Mucosa of descending colon (tissue), 3 donors: ENCODE data around the gene CELF4. TPM values are rescaled to one million over a fixed set of nuclear protein-coding genes. Genes with fewer than 3 reads are reported as not detected.

Experiments used
- ATAC-seq: fragments of 200-7000 bp; cut with Tn5 transposase; one replicate; pipeline ENCODE4 v1.9.1; 2020; ENCODE audit warnings: mild to moderate bottlenecking, moderate library complexity
- DNase-seq, 3 donors: peaks; one replicate each; pipeline ENCODE4 v3.0.0-alpha.2; 2020
- H3K36me3 ChIP-seq: fragments of 200-600 bp; one replicate; pipeline ENCODE4 v1.8.0; 2021; ENCODE audit warnings: low read depth, mild to moderate bottlenecking
- H3K4me1 ChIP-seq: fragments of 200-600 bp; one replicate; pipeline ENCODE4 v1.8.0; 2021; ENCODE audit warnings: low read depth, mild to moderate bottlenecking
- H3K4me3 ChIP-seq: fragments of 200-600 bp; one replicate; pipeline ENCODE4 v1.8.0; 2021; ENCODE audit warnings: mild to moderate bottlenecking
- H3K9me3 ChIP-seq: fragments of 200-600 bp; one replicate; pipeline ENCODE4 v1.8.0; 2021; ENCODE audit warnings: mild to moderate bottlenecking
- intact Hi-C, 2 donors: fragments of 100-400 bp; cut with DNase I in 1 of 2; cut with micrococcal nuclease in 1 of 2; formaldehyde crosslinking; loops; one replicate each; pipeline versions ENCODE4 v1.11.0 to v1.11.1; 2022; cut with DNase I, micrococcal nuclease
- total RNA-seq, 3 donors: library from RNA; stranded (reverse); fragmentation: NEBNext Ultra II Directional in 2 of 3; extraction: Animal tissue kit (Norgen Biotek cat#: 25700) in 2 of 3; gene quantifications; one replicate each; pipeline versions ENCODE4 v1.2.1 to v1.2.4, GENCODE V29; 2021 to 2023
- TF ChIP-seq, protein P1 (sequence below): fragments of 200-600 bp; IDR thresholded peaks from one replicate; pipeline ENCODE4 v1.8.0; 2022; ENCODE audit warnings: antibody characterized with exemption, mild to moderate bottlenecking
- donor health status: DM: no; HTN: no; CAD: no; lungs with moderate emphysema.
- donor health status: DM: no; HTN: no; CAD: no.
- donor health status: DM: no; HTN: yes; CAD: no.

CELF4 gene
- total RNA-seq, 3 donors from 2014 or later = 0.32 to 4.4 (median 0.72) TPM

DNA sequence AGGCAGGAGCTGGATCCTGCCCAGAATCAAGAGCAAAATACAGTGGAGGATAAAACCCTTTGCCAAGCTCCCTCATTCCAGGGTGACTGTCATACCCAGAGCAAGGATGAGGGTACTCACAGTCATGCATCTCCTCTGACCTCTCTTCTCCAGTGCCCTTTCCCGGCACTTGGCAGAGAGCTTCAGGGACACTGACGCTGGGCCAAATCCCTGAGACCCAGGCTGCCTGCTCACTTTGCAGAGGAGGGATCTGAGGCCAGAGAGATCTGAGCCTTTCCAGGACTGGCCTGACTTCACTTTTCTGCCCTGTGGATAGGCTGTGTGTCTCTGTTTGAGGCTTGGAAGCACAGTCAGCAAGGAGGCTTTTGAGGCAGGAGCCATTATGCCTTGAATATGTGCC is 330.0 kb downstream of the CELF4 start:
- DNase-seq = no peak

DNA sequence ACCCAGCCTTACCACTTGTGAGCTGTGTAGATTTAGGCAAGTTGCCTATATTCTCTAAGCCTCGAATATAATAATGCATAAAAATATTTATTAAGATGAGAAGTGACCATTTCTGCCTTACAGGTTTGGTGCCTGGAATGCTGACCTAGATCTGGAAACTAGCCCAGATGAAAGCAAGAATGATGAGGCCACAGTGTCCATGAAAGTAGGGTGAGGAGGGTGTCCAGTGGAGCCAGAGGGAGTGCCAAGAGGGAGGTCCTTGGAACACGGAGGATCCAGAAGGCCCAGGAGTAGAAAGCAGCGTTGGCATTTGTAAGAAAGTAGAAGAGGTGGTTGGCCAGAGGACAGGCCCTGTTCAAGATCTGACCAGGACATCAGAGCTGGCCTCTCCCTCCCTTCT is 334.3 kb downstream of the CELF4 start:
- no peak for ATAC-seq

More for the DNA sequence above, 330.0 kb downstream of the CELF4 start:
- no peaks in the 10 kb centered on the region for H3K4me1 ChIP-seq
- intact Hi-C loops = no loop called here
- H3K36me3 ChIP-seq = no peaks in the 10 kb centered on the region
- H3K4me3 ChIP-seq = no peak overlapping the region
- no peak for ATAC-seq
- TF ChIP-seq, protein P1, sequence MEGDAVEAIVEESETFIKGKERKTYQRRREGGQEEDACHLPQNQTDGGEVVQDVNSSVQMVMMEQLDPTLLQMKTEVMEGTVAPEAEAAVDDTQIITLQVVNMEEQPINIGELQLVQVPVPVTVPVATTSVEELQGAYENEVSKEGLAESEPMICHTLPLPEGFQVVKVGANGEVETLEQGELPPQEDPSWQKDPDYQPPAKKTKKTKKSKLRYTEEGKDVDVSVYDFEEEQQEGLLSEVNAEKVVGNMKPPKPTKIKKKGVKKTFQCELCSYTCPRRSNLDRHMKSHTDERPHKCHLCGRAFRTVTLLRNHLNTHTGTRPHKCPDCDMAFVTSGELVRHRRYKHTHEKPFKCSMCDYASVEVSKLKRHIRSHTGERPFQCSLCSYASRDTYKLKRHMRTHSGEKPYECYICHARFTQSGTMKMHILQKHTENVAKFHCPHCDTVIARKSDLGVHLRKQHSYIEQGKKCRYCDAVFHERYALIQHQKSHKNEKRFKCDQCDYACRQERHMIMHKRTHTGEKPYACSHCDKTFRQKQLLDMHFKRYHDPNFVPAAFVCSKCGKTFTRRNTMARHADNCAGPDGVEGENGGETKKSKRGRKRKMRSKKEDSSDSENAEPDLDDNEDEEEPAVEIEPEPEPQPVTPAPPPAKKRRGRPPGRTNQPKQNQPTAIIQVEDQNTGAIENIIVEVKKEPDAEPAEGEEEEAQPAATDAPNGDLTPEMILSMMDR = no peak
- no peaks in the 10 kb centered on the region for H3K9me3 ChIP-seq

DNA sequence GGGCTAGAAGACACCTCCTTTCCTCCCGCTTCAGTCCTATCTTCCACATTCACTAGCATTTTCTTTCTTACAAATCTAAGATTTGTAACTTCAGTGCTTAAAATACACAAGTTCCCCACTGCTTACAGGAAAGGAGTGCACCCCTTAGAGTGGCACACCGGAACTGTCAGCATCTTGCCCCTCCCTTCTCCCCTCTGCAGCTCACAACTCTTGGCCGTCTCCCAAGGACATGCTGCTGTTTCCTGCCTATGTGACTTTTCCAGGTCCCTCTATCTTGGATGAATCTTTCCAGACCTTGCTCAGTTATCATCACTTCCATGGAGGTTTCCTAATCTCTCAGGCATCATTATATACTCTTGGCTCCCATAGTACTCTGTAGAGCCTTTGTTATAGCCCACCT is 334.8 kb downstream of the CELF4 start:
- Histone ChIP-seq H3K4me1 (no peaks in the 10 kb centered on the region), H3K9me3 (no peaks in the 10 kb centered on the region), H3K36me3 (no peaks in the 10 kb centered on the region), H3K4me3 (no peak overlapping the region)
- no peak for ATAC-seq
- DNase-seq = no peak
- TF ChIP-seq, protein P1 = no peak
- intact Hi-C loops = no loop called here

More for the DNA sequence above, 334.3 kb downstream of the CELF4 start:
- TF ChIP-seq, protein P1 = no peak
- no peaks in the 10 kb centered on the region for H3K9me3 ChIP-seq
- no peaks in the 10 kb centered on the region for H3K36me3 ChIP-seq
- no peak overlapping the region for H3K4me3 ChIP-seq
- no peak for DNase-seq
- intact Hi-C loops = no loop called here
- no peaks in the 10 kb centered on the region for H3K4me1 ChIP-seq

DNA sequence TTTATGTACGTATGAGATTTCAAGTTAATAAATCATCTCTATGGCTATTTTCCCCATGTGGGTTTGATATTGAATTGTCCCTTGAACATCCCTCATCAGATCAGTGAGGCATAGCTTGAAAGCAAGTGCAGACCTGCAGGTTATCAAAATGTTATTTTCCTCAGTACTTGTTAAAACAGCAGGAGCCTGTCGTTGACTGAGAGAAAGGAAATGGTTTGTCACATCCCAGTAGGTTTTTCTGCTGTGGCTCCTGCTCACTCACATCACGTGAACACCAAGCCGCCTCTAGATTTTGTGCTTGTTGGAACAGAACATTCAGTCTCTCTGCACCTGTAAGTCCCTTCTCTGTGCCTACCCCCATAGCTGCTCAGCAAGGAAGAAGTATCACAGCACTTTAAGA is 340.3 kb downstream of the CELF4 start:
- H3K4me1 ChIP-seq = no peaks in the 10 kb centered on the region
- no peak overlapping the region for H3K4me3 ChIP-seq
- H3K9me3 ChIP-seq = no peaks in the 10 kb centered on the region
- H3K36me3 ChIP-seq = no peaks in the 10 kb centered on the region
- TF ChIP-seq, protein P1 = no peak
- no peak for ATAC-seq
- intact Hi-C loops = no loop called here
- no peak for DNase-seq

DNA sequence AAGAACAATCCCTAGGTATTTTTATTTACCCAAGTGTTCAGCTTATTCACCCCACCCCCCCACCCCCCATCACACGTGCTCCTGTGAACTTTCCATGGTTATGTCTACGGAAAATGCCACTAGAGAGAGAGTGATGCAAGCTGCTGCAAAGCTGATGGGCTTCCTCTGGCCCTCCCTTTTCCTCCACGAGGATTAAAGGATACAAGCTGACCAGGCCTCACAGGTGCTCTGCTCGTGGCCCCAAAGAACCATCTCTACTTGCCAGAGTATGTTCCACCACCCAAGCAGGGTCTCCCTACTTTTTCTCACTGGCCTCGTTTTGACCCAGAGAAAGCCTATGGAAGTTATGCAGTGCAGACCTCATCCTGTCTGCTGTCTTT is 342.6 kb downstream of the CELF4 start:
- Histone ChIP-seq H3K36me3 (no peaks in the 10 kb centered on the region), H3K4me3 (no peak overlapping the region), H3K9me3 (no peaks in the 10 kb centered on the region), H3K4me1 (no peaks in the 10 kb centered on the region)
- TF ChIP-seq, protein P1 = no peak
- DNase-seq (no peak), ATAC-seq (no peak)
- intact Hi-C loops = no loop called here

DNA sequence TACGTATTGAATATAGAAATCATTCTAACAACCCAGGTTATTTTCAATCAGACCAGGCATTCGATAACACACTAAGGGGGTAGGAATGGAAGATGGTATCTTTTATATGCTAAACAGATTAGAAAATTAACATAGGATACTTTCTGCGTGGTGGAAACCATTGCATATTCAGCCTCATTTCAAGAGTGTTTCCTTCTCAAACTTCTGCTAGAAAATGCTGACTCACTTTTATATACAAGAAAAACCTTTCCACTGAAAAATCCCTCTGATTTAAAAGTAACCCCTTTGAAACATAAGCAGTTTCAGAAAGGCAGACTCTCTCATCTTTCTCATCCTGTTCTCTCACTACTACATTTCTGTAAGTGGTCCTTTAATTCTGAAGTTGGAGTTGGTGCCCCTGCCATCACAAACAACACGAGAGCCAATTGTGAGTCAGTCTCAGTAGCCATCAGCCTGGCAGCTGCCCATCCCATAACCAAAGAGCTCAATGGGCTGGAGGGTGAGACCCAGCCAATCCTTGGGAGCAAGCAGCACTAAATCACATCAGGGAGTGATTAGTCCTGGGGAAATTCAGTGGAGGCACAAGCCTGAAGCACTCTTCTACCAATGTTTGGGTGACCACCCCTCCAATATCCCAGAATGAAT is 343.1 kb downstream of the CELF4 start:
- Histone ChIP-seq H3K9me3 (no peaks in the 10 kb centered on the region), H3K4me1 (no peaks in the 10 kb centered on the region), H3K4me3 (no peak overlapping the region), H3K36me3 (no peaks in the 10 kb centered on the region)
- TF ChIP-seq, protein P1 = no peak
- no peak for DNase-seq
- no peak for ATAC-seq
- intact Hi-C loops = no loop called here
